Fibroblast of skin of left quadriceps (primary cell): ENCODE data around the gene CCDC90B.
"Not testable (repeated sequence)": the region's sequence is repeated elsewhere in the genome, so short reads cannot be mapped to it uniquely, and the experiment has no call there.

ENCODE experiments used
- DNase-seq, 2 experiments: peaks; one replicate each; pipeline ENCODE4 v3.0.0-alpha.2; 2013; ENCODE audit warnings: low read depth in 2 of 2

CCDC90B gene, protein sequence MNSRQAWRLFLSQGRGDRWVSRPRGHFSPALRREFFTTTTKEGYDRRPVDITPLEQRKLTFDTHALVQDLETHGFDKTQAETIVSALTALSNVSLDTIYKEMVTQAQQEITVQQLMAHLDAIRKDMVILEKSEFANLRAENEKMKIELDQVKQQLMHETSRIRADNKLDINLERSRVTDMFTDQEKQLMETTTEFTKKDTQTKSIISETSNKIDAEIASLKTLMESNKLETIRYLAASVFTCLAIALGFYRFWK

DNA sequence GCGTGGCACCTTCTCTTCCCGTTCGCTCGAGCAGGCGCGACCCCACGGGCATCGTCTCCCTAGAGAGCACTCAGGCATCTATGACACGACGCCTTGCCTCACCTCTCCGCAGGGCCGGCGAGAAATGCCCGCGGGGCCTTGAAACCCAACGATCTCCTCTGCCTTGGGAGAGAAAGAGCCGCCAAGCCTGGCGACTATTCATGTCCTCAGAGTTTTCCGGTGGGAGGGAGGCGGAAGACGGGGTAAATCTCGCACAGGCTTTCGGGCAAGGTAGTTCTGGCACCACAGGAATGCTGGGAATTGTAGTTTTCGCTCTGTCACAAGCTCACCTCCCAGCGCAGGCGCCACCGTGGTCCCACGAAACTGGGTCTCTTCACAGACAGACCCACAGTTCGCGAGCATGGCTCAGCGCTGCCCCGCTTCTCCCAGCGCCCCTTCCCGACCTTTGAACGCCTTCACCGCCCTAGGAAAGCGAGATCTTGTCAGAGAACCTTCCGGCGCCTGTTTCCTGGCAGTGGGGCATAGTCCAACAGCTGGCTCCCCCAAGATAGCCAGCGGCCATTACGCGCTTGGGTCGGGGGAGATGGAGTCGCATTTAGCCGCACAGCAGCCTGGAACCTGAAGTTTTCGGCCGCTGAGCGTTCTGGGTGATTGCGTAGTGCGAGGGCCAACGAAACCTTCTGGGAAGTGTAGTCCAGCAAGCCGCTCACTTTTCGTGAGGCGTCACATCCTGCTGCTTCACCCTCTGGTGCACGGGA lies at the start of gene CCDC90B:
CCDC90B (minus strand) TSS at position 597 of the 758 bp plus-strand sequence; CDS start at position 202, 395 bp downstream.
- peak; percentile 96 for DNase-seq

DNA sequence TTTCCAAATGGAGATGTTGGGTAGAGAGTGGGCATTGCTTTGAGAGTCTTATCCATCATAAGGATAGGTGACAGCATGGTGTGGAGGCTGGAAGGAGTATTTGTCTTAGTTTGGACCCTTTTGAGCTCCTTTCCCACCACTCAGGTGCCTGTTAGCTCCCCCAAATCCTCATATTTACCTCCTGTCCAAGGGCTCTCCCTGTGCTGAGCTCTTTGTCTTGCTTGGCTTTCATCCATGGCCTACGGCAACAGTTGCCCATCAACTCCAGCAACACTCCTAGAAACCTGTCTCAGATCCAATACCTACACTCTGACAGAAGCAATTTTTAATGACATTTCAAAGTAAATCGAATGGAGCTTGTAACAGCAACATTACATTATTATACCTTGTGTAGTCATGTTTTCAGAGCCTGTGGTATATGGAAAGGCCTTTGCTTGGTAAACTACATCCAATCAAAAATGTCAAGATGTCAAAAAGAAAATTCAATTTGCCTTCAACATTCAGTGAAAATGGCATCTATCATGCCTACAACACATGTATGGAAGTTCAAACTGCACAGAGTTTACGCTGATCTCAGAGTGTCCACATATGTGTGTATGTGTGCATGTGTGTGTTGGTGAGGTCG lies 49.4 kb upstream of the CCDC90B start:
- no peak for DNase-seq

DNA sequence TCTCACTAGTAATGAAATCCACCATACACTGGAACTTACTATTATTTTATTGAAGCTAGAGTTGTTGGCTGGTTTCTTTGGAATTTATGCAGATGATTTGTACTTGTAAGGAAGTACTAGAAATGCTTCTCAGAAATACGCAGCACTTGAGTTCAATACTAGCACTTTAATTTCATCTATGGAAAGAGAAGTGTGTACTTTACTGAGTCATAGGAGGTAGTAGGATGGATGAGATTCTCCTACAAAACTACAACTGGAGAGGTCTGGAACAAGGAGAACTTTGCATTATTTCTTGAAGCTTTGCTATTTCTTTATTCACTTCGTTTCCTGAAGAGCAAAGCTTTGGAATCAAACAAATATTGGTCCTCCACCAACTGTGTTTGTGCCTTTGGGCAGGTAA lies 44.1 kb upstream of the CCDC90B start:
- DNase-seq, result no peak

DNA sequence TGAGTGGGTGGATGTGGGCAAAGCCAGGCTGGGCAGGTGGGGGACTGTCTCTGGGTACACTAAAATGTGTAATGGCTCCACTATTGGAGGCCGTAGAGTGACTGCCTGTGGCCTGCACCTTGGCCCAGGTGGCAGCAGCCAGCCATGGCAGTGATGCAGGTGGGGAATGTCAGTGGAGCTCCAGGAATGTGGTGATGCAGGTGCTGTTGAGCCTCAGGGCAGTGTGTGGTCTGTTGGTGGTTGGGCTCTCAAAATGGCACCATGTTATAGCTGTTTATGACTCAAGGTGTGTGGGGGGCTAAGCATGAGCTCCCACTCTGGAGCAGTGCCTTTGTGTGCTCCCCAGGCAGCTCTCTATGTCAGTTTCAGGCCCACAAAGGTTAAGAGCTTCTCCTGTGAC lies 40.2 kb upstream of the CCDC90B start:
- no peak for DNase-seq

DNA sequence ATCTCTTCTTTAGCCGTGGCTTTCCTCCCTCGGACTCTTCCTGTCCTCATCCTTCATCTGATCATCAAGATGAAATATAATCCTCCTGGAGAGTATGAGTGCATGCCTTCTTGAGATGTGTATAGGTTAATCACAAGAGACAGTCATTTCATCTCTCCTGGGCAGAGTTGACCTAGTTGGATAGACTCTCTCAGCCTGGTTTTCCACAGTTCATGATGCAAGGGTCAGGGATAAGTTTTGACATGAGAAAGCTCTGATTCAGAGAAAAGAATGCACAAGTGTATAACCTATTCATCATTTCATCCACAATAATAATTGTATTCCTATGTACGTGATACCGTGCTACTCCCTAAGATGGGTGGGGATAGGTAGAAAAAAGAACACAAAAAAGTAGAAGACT lies 33.2 kb upstream of the CCDC90B start:
- DNase-seq, result no peak

DNA sequence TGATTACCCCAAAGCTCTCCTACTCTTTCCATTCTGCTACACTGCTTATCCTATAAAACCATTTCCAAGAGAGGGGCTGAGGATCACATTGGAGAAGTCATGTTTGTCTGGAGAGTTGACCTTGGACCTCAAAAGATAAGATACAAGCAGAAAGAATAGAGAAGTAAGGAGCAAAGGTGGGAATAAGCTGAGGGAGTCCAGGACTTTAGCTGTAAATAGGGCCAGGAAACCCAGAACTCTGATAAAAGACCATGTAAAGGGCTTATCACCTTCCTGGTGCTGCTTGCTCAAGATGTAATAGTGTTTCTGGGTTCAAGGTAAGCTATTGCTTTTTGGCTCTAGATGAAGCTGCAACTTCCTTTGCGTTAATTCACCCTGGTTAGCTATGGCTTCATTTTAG lies 32.8 kb upstream of the CCDC90B start:
- no peak for DNase-seq

DNA sequence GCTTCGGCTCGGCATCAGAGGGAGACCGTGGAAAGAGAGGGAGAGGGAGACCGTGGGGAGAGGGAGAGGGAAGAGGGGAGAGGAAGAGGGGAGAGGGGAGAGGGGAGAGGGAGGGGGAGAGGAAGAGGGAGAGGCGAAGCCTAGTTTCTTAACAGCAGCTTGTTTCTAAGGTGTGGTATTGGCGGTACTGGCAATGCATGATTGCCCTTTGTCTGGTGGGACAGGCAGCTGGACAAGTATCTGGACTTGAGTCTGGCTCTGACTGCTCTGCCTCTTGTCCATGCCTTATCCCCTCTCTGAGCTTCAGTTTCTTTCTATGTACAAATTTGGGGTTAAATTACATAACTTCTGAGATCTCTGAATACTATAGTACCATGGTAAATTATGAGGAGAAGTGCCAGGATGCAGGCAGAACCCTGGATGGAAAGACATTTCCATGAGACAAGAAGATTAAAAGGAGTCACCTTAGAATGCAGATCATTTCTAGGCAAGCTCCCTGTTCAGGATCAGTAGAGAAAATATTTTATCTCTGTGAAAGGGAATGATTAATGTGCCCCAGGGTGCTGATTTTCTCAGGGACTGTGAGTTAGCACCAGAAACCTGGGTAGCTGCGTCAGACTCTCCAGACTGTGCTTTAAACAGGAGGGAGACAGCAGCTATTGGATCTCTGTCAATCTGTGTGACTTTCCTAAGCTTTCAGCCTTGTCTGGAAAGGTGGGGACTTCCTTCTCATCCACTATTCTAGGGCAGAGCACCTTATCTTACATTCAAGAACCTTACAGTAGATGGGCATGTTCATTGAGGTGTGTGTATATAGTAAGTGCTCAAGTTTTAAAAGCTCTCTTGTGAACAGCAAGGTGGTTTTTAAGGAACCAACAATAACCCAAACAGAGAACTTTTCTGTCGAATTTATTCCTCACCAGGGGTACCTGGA lies 31.9 kb upstream of the CCDC90B start:
- DNase-seq, result no peak

DNA sequence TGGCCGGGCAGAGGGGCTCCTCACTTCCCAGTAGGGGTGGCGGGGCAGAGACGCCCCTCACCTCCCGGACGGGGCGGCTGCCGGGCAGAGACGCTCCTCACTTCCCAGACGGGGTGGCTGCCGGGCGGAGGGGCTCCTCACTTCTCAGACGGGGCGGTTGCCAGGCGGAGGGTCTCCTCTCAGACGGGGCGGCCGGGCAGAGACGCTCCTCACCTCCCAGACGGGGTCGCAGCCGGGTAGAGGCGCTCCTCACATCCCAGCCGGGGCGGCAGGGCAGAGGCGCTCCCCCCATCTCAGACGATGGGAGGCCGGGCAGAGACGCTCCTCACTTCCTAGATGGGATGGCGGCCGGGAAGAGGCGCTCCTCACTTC lies 30.7 kb upstream of the CCDC90B start:
- DNase-seq, result not testable (repeated sequence)

DNA sequence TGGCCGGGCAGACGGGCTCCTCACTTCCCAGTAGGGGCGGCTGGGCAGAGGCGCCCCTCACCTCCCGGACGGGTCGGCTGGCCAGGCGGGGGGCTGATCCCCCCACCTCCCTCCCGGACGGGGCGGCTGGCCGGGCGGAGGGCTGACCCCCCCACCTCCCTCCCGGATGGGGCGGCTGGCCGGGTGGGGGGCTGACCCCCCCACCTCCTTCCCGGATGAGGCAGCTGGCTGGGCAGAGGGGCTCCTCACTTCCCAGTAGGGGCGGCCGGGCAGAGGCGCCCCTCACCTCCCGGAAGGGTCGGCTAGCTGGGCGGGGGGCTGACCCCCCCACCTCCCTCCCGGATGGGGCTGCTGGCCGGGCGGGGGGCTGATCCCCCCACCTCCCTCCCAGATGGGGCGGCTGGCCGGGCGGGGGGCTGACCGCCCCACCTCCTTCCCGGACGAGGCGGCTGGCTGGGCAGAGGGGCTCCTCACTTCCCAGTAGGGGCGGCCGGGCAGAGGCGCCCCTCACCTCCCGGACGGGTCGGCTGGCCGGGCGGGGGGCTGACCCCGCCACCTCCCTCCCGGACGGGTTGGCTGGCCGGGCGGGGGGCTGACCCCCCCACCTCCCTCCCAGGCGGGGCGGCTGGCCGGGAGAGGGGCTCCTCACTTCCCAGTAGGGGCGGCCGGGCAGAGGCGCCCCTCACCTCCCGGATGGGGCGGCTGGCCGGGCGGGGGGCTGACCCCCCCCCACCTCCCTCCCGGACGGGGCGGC lies 30.2 kb upstream of the CCDC90B start:
- DNase-seq, result not testable (repeated sequence)

DNA sequence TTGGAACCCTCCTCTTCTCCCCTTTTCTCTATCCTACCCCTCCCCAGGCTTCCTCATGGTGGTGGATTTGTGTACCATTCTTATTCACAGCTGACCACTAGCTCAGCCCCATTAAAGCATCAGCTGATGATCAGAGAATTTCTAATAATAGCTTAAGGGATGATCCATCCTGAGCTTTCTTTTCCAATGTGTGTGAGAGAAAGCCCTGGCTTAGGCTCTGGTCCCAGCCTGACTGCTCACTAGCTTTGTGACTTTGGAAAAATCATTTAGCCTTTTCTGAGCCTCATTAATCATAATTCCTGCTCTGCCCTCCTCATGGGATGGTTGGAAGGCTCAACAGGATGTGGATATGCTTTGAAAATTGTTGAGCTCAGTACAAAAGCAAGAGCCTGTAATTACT lies 26.3 kb upstream of the CCDC90B start:
- no peak for DNase-seq

DNA sequence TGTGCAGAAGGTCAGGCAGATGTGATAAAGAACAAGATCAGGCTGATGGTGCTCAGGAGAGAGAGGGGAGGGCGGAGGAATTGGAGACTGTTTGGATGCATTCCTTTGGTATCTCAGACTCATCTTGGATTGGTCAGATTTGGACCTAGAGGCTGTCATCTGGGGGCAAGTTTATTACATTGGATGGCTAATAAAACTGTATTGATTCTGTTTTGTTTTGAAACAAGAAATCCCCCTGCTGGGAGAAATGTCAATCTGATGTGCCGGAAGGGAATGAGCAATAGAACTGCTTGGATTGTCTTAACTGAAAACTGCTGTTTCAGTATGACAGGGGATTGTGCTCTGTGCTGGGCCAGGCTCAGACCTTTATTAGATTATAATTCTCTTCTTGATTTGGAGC lies 25.5 kb upstream of the CCDC90B start:
- no peak for DNase-seq

DNA sequence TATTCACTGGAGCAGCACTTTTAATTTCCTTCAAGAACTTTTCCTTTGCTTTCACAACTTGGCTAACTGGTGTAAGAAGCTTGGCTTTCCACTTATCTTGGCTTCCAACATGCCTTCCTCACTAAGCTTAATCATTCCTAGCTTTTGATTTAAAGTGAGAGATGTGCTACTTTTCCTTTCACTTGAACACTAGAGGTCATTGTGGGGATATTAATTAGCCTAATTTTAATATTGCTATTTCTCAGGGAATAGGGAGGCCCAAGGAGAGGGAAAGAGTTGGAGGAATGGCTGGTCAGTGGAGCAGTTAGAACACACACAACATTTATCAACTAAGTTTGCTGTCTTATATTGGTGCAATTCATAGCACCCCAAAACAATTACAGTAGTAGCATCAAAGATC lies 24.6 kb upstream of the CCDC90B start:
- DNase-seq, result no peak

DNA sequence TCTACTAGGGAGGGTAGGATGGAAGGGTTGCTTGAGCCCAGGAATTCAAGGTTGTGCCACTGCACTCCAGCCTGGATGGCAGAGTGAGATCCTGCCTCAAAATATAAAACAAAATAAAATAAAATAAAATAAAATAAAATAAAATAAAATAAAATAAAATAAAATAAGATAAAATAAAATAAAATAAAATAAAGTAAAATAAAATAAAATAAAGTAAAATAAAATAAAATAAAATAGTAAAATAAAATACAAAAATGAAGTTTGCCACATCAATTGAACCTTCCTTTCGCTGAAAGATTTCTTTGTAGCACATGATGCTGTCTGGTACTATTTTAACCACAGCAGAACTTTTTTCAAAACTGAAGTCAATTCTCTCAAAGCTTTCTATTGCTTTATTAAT lies 22.4 kb upstream of the CCDC90B start:
- DNase-seq, result not testable (repeated sequence)

DNA sequence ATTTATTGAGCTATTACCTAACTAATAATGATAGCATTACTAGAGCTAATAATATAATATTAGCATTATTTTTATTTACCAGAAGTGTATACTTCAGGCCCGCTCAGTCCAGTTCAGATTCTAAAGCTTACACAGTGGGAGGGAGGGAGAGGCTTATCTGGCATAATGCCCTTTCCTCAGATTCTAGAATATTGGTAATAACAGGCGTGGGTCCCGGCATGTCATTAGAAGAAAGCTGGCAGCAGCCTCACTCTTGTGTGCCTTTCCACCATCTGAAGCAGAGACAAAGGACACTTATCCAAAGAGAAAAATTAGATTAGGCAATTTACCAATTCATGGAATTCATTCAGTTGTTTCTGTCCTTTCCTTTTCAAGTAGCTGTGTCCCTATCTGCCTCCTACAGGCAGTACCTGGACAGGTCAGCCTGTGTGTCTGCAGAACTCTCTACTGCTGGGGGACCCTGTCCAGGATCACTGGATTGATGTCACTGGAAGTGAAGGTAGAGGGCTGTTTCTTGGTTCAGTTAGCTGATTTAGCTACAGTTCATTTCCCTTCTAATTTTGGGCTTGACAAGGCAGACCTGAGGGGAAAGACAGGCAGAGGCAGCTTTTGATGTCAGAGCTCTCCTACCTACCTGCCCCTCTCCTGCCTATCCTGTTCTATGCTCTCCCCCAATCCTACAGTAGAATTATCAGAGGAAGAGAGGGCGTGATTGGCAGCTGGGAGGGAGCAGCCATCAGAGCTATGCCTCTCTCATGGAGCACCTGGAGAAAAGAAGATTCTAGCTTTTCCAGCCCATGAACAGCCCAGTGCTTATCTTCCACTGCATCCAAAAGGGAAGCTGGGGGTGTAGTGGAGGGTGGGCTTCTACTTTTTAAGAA lies 20.3 kb upstream of the CCDC90B start:
- no peak for DNase-seq

DNA sequence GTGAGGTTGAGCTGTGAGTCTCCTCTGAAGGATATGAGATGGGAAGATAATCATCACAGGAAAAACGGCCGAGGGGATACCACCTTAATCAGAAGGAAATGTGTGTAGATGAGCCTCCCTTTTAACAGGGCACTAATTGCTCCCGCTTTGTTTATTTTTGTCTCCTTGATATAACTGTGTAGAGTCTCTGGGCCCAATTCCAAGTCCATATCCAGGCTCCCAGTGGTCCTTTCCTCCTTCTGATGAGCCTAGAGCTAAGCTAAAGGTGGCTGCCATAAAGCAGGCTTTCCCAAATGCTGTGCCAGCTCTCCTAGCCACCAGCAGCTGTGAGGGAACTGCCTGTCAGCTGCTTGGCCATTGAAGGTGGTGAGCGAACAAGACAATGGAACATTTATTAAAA lies 17.1 kb upstream of the CCDC90B start:
- DNase-seq, result no peak

DNA sequence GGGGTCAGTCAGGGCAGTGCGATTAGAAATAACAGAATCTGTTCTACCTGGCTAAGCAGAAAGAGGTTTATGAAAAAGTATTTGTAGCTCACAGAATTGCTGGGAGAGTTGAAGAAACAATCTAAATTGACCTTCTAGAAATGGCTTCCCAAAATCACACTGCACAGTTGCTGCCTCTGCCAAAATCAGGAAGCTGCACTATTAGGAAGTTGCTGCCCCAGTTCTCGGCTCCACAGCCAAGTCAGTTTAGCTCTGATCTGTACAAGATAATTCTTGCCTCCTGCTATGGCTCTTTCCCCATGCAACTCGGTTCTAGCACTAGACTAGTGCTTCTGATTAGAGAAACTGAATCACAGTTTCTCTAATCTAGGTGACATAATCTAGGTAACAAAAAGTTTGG lies 16.0 kb upstream of the CCDC90B start:
- DNase-seq, result no peak

DNA sequence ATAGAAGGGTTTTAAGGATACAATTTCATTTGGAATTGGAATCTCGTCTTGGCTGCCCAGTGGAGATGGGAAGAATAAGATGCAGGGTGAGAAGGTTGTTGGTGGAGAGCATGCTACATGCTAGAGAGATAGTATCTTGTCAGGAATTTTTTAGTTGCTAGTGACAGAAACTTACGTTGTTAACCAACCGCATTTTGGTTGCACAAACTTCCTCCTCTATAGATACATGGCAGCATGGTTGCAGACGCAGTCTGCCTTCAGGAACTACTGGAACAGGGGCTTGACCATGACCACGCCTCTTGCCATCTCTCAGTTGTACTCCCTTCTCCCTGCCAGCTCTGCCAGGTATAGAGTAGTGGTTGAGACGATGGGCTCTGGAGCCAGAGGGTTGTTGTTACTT lies 13.5 kb upstream of the CCDC90B start:
- DNase-seq, result no peak

DNA sequence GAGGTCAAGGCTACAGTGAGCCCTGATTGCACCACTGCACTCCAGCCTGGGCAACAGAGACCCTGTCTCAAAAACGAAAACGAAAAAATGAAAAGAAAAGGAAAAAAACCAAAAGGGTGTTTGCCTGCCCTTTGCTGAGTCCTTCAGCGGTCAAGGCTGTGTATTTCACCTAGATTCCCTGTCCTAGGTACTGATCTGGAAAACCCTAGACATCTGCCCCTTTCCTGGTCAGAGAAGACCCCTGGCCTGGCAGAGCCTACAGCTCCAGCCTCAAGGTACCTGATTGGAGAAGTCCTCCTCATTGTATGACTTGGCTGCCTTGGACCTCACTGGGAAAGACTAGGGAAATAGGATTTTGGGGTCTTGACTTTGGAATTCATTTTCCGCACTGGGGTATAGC lies 8.0 kb upstream of the CCDC90B start:
- DNase-seq, result no peak

DNA sequence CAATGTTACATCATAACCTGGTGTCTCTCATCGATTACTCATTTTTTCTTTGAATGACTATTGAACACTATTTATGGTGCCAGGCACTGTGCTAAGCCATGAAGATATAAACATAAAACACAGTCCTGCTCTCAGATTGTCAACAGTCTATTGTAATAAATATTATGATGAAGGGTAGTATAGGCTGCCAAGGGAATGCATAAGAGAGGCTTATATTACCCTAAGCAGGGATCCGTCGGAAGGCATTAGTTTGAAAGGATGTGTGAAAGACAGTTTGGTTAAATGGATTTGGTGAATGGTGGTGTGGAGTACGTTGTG lies 7.2 kb upstream of the CCDC90B start:
- no peak for DNase-seq

DNA sequence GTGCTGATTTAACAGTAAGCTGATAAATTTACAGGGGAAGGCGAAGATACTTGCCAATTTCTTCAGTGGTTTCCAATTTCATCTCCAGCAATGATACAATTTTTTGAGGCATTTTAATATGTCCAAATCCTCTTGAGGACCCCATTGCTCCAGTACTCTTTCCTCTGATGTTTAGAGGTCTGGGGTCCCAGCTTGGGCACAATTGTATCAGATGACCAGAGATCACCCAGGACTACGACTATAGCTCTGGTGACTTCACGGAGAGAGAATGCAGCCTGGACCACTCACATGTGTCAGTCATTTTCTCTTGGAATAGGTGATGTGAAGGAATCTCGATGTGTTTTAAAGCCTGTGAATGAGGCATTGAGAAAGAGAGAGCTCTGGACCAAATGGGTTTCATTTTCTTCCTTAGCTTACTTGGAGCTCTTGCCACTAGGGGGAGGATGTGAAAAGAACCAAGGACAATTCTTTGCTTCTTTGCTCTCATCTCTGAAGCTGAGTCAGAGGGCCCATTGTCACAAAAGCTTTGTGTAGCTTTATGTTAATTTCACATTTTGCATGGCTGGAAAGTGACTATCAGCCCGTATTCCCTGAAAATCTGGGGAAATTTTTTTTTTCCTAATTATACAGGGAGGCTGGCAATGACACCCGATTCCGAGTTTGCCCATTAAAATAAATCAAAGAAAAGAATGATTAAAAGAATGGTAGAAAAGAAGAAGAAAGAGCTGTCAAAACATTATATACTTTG lies 6.7 kb upstream of the CCDC90B start:
- DNase-seq, result peak; percentile 37 to 48
